Neutrophil (primary cell): ENCODE measurements around the gene ITPA.

Source experiments
- H3K27ac ChIP-seq: fragments of 200-600 bp; sonication (generic); 2 replicates; pipeline ENCODE4 v1.5.1; 2016; ENCODE audit warnings: mild to moderate bottlenecking, moderate library complexity
- H3K27me3 ChIP-seq: fragments of 200-600 bp; sonication (generic); 2 replicates; pipeline ENCODE4 v1.6.0; 2016; ENCODE audit warnings: mild to moderate bottlenecking
- H3K36me3 ChIP-seq: fragments of 200-600 bp; sonication (generic); 2 replicates; pipeline ENCODE4 v1.5.1; 2017
- H3K4me1 ChIP-seq, 2 experiments: fragments of 200-600 bp in 1 of 2; sonication (generic) in 1 of 2; 1 replicate in 1 of 2; 2 replicates in 1 of 2; pipeline versions ENCODE4 v1.5.1 to v1.6.1; 2013 to 2016; ENCODE audit warnings: low read depth in 1 of 2, low read length in 1 of 2, mild to moderate bottlenecking in 1 of 2, moderate library complexity in 1 of 2; ENCODE audit not compliant: control insufficient read depth in 1 of 2, insufficient read depth in 1 of 2
- H3K4me3 ChIP-seq, 2 experiments: fragments of 200-600 bp in 1 of 2; sonication (generic) in 1 of 2; 1 replicate in 1 of 2; 2 replicates in 1 of 2; pipeline ENCODE4 v1.5.1; 2013 to 2016; ENCODE audit warnings: low read depth in 1 of 2, low read length in 1 of 2, mild to moderate bottlenecking in 1 of 2, moderate library complexity in 1 of 2
- H3K9me3 ChIP-seq: fragments of 200-600 bp; sonication (generic); 2 replicates; pipeline ENCODE4 v1.5.1; 2016
- CTCF ChIP-seq: fragments of 200-600 bp; sonication (generic); IDR thresholded peaks from 2 replicates; pipeline ENCODE4 v1.5.1; 2016; ENCODE audit warnings: antibody characterized with exemption

Gene ITPA

DNA sequence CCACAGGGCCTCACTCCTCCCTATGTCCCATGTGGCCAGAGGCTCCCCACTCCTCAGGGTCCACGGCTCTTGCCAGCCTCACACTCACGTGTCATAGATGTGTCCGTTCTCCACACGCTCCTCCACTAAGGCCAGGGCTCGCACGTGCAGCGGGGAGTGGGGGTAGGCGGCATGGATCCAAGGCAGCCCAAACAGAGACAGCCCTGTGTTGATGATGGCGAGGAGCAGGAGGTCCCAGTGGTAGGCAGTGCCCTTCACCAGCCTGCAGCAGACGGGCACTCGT, 19.4 kb downstream of the ITPA start:
- TF ChIP-seq CTCF: no peak
- Histone ChIP-seq H3K36me3 (peaks cover 10% of the 10 kb centered on the region), H3K27ac (no peak overlapping the region)

DNA sequence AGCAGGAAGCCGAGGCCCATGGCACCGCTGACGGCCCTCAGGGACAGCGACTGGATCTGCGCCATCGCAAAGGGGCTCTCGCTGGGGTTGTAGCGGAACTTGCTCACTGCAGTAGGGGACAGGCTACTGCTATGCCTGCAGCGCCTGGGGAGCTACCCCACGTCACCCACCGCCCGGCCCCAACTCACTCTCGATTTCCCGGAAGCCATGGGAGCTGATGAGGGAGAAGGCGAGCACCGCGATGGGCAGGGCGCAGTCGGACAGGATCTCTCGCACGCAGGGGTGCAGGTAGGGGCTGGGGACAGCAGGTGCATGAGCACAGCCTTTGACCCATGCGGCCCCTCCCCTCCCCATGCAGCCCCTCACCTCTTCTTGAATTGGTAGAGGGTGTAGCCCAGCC, 19.9 kb downstream of the ITPA start:
- TF ChIP-seq CTCF: no peak

More for the DNA sequence above, 19.4 kb downstream of the ITPA start:
- Histone ChIP-seq H3K27me3 (peaks cover under 1% of the 10 kb centered on the region), H3K9me3 (no peaks in the 10 kb centered on the region), H3K4me3 (no peak overlapping the region), H3K4me1 (no peaks in the 10 kb centered on the region)

DNA sequence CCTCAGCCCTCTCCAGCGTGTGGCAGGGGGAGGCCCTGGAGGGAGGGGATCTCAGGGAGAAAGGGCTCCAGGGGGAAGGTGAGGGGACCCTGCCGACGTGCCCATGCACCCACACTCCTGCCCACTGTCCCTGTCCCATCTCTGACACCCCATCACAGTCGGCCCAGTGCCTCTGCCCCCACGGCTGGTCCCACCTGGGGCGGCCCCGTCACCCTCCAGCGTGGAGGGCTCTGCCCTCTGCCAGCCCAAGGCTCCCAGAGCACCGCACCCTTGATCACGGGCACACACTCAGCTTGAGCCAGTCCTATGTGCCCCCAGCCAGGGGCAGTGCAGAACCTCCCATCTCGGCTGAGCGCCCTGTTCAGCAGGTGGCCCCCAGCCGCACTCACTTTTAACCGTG, 20.5 kb downstream of the ITPA start:
- H3K36me3 ChIP-seq: peaks cover 1% of the 10 kb centered on the region
- no peak overlapping the region for H3K4me3 ChIP-seq
- no peak for TF ChIP-seq CTCF
- H3K27me3 ChIP-seq: peaks cover 10% of the 10 kb centered on the region
- no peak overlapping the region for H3K27ac ChIP-seq
- no peaks in the 10 kb centered on the region for H3K4me1 ChIP-seq
- no peaks in the 10 kb centered on the region for H3K9me3 ChIP-seq

More for the DNA sequence above, 19.9 kb downstream of the ITPA start:
- H3K36me3 ChIP-seq: peaks cover 8% of the 10 kb centered on the region
- peaks cover 5% of the 10 kb centered on the region for H3K27me3 ChIP-seq
- no peak overlapping the region for H3K4me3 ChIP-seq
- H3K27ac ChIP-seq: no peak overlapping the region
- no peaks in the 10 kb centered on the region for H3K9me3 ChIP-seq
- no peaks in the 10 kb centered on the region for H3K4me1 ChIP-seq

DNA sequence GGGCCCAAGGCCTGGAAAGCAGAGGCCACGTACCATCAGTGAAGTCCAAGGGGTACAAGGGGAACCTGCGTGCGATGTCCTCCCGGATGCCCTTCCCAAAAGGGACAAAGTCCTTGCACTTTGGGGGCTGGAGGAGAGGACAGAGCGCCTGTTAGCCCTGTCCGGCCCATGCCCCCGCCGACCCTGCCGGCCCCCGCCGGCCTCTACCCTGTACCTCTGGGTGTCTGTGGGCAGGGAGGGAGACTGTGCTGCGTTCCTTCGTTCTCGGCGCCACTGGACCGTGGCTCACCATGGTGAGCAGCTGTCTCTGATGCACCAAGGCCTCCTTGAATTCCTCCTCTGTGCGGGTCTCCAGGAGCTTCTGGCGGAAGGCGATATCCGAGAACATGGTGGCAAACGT, 21.8 kb downstream of the ITPA start:
- Histone ChIP-seq H3K4me3 (no peak overlapping the region), H3K4me1 (no peaks in the 10 kb centered on the region), H3K27ac (no peak overlapping the region), H3K9me3 (no peaks in the 10 kb centered on the region), H3K27me3 (peaks cover 24% of the 10 kb centered on the region), H3K36me3 (no peaks in the 10 kb centered on the region)
- TF ChIP-seq CTCF: no peak

DNA sequence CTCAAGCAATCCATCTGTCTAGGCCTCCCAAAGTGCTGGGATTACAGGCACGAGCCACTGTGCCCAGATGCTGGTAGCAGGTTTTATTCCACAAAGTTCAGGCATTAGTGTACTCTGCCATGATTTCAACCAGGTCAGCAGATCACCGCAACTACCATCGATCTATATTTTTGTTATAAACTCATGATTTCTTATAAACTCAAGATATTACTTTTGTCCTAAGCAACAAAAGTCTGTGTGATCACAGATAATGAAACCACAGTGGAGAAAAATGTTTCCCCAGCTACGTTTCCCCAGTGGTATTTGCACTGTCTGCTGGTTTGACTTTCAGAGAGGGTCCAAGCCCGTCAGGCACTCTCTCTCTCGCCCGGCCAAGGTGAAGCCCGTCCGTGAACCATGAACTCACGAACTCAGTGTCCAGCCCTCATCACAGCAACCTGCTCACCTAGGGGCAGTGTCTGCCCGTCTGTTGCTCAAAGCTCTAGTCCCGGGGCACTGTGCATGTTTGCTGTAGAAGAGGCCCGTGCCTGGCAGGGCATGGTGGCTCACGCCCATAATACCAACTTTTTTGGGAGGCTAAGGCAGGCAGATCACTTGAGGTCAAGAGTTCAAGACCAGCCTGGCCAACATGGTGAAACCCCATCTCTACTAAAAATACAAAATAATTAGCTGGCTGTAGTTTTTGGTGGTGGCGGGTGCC, 22.7 kb downstream of the ITPA start:
- Histone ChIP-seq H3K4me3 (no peak overlapping the region), H3K27me3 (peaks cover 33% of the 10 kb centered on the region), H3K36me3 (no peaks in the 10 kb centered on the region), H3K4me1 (no peaks in the 10 kb centered on the region), H3K9me3 (no peaks in the 10 kb centered on the region), H3K27ac (no peak overlapping the region)
- TF ChIP-seq CTCF: no peak
